SK-N-MC (cell line): Measurements from ENCODE around the gene GMDS.

Source experiments
- EZH2 ChIP-seq: fragments of 200-600 bp; sonication (generic); IDR thresholded peaks from one replicate; pipeline ENCODE4 v1.6.1; 2017; ENCODE audit warnings: antibody characterized with exemption
- FOXP2 ChIP-seq: optimal IDR thresholded peaks from 2 replicates; pipeline ENCODE3; 2011; ENCODE audit warnings: mild to moderate bottlenecking, moderate library complexity; ENCODE audit not compliant: insufficient read depth; ENCODE audit errors: extremely low read length, control extremely low read depth
- POLR2AphosphoS5 ChIP-seq: IDR thresholded peaks from 2 replicates; pipeline ENCODE4 v1.6.1; 2012; ENCODE audit warnings: mild to moderate bottlenecking, low read depth, low read length, borderline replicate concordance

- no peak for TF ChIP-seq POLR2AphosphoS5
- TF ChIP-seq EZH2: no peak
- no peak for TF ChIP-seq FOXP2
Measured at GRCh38 chr6:1878330-1878729, 367.1 kb downstream of the GMDS start.
